Dermis microvascular lymphatic vessel endothelial cell (primary cell): ENCODE data around the gene PSMG4. TPM values are rescaled to one million over a fixed set of nuclear protein-coding genes. Genes with fewer than 3 reads are reported as not detected.
A peak's percentile ranks its signal among the peaks of the same experiment; 100 is the strongest.

Source experiments
- DNase-seq, 2 donors: peaks; one replicate each; pipeline versions ENCODE4 v3.0.0 to v3.0.0-alpha.2; 2010; ENCODE audit warnings: low read depth in 2 of 2
- total RNA-seq: library from RNA; depleted of rRNA; stranded (reverse); fragments of >200 nt; gene quantifications from 2 replicates; pipeline ENCODE4 v1.2.1, GENCODE V29; 2014

The PSMG4 gene
- total RNA-seq, 1 donor from 2014 or later = 59.3 TPM

GRCh38 chr6:3288711-3289663 lies 30.2 kb downstream of the PSMG4 start:
- no peak for DNase-seq

GRCh38 chr6:3289664-3290055 lies 30.9 kb downstream of the PSMG4 start:
- no peak for DNase-seq

GRCh38 chr6:3290149-3290930 lies 31.6 kb downstream of the PSMG4 start:
- DNase-seq = no peak

- no peak for DNase-seq
Measured at GRCh38 chr6:3290931-3291211, 32.1 kb downstream of the PSMG4 start.

GRCh38 chr6:3291346-3291745 lies 32.6 kb downstream of the PSMG4 start:
- DNase-seq = no peak

GRCh38 chr6:3291987-3292386 lies 33.2 kb downstream of the PSMG4 start:
- peak; percentile 55 to 85 for DNase-seq

GRCh38 chr6:3292431-3293197 lies 33.9 kb downstream of the PSMG4 start:
- DNase-seq = no peak

- DNase-seq = no peak
Measured at GRCh38 chr6:3293271-3294155, 34.8 kb downstream of the PSMG4 start.

- DNase-seq = no peak
Measured at GRCh38 chr6:3294396-3294795, 35.6 kb downstream of the PSMG4 start.

GRCh38 chr6:3294921-3295871 lies 36.4 kb downstream of the PSMG4 start:
- no peak for DNase-seq

- no peak for DNase-seq
Measured at GRCh38 chr6:3296078-3296477, 37.3 kb downstream of the PSMG4 start.

GRCh38 chr6:3296537-3296936 lies 37.8 kb downstream of the PSMG4 start:
- no peak for DNase-seq

GRCh38 chr6:3297006-3297405 lies 38.3 kb downstream of the PSMG4 start:
- peak in 1 of 2 donors; percentile 40 for DNase-seq

GRCh38 chr6:3297909-3298308 lies 39.2 kb downstream of the PSMG4 start:
- no peak for DNase-seq

- no peak for DNase-seq
Measured at GRCh38 chr6:3299221-3299620, 40.5 kb downstream of the PSMG4 start.

GRCh38 chr6:3301506-3301905 lies 42.8 kb downstream of the PSMG4 start:
- no peak for DNase-seq

GRCh38 chr6:3303795-3304411 lies 45.2 kb downstream of the PSMG4 start:
- DNase-seq = no peak

- DNase-seq = no peak
Measured at GRCh38 chr6:3304500-3305215, 45.9 kb downstream of the PSMG4 start.

GRCh38 chr6:3305216-3305565 lies 46.4 kb downstream of the PSMG4 start:
- no peak for DNase-seq
